ENCODE results near the gene APBB2. TPM values are rescaled to one million over a fixed set of nuclear protein-coding genes. Genes with fewer than 3 reads are reported as not detected.

Gene APBB2
- total RNA-seq, 4 donors from 2014 or later: 66.3 to 133 (median 90.2) TPM

DNA sequence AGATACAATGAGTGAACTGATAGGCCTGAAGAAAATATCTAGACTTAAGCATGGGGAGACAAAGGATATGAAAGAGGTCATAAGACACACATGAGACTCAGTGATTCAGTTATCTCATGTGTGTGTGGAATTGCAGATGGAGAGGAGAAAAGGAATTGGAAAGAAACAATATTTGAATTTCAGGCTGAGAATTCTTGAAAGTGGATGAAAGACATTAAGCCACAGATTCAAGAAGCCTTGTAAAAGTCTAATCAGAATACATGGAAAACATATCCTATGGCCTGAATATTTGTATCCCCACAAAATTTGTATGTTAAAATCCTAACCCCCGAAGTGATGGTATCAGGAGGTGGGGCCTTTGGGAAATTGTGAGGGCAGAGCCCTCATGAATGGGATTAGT lies 436.3 kb downstream of the APBB2 start:
- Histone ChIP-seq H3K4me1 (no peaks in the 10 kb centered on the region), H3K27me3 (no peaks in the 10 kb centered on the region), H3K9me3 (peaks cover 0 to 11% (median 0%) of the 10 kb centered on the region in 3 donors), H3K4me3 (no peak overlapping the region), H3K36me3 (peaks cover 0 to 4% of the 10 kb centered on the region in 2 donors), H3K27ac (no peak overlapping the region)
- ATAC-seq: no peak
- TF ChIP-seq POLR2A (IDR thresholded peaks at IDR 0.05) (no peak), EP300 (IDR thresholded peaks at IDR 0.05) (no peak), POLR2AphosphoS5 (IDR thresholded peaks at IDR 0.05) (no peak)
- 86 to 100% methylated on average over 1 of the region's 1 CpG for WGBS, 2 donors (ENCODE audit: low coverage in 1 of 2)

DNA sequence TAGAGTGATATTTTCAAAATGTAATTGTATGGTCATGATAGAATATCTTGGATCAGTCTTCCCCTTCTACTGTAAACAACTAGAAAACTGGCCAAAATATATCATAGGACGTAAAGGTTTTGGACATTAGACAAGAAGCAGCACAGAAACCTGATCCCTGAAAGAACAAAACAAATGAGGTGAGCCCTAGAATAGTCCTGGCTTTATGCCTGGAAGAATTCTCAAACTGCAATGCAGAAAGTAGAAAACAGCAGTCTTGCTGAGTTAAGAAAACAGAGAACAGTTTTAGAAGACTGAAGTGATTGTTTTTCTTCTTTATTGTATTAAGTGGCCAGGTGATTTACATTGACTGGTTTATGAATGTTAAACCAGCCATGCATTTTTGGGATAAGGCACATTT lies 445.1 kb downstream of the APBB2 start:
- no peaks in the 10 kb centered on the region for H3K9me3 ChIP-seq

GRCh38 chr4:40763228-40763716 lies 451.1 kb downstream of the APBB2 start:
- no peaks in the 10 kb centered on the region for H3K9me3 ChIP-seq
- H3K36me3 ChIP-seq: peaks cover 0 to 4% of the 10 kb centered on the region in 2 donors
- WGBS, 2 donors (ENCODE audit: low coverage in 1 of 2): 80% methylated on average over 1 of the region's 3 CpGs
- no peak for ATAC-seq
- no peaks in the 10 kb centered on the region for H3K27me3 ChIP-seq
- TF ChIP-seq CTCF (IDR thresholded peaks at IDR 0.05): no peak
- no peak for TF ChIP-seq EP300 (IDR thresholded peaks at IDR 0.05)
- no peak for TF ChIP-seq POLR2AphosphoS5 (IDR thresholded peaks at IDR 0.05)
- TF ChIP-seq POLR2A (IDR thresholded peaks at IDR 0.05): no peak
- no peaks in the 10 kb centered on the region for H3K4me1 ChIP-seq
- no peak overlapping the region for H3K4me3 ChIP-seq
- H3K27ac ChIP-seq: no peak overlapping the region

More for the DNA sequence above, 445.1 kb downstream of the APBB2 start:
- no peak for ATAC-seq
- 33 to 47% methylated on average over 1 of the region's 1 CpG for WGBS, 2 donors (ENCODE audit: low coverage in 1 of 2)
- TF ChIP-seq POLR2AphosphoS5 (IDR thresholded peaks at IDR 0.05) (no peak), EP300 (IDR thresholded peaks at IDR 0.05) (no peak), CTCF (IDR thresholded peaks at IDR 0.05) (no peak), POLR2A (IDR thresholded peaks at IDR 0.05) (no peak)
- Histone ChIP-seq H3K4me1 (peaks cover 0 to 11% (median 0%) of the 10 kb centered on the region in 3 donors), H3K4me3 (no peak overlapping the region), H3K36me3 (no peaks in the 10 kb centered on the region), H3K27ac (no peak overlapping the region), H3K27me3 (no peaks in the 10 kb centered on the region)

Small RNA genes within 50 kb of the gene (small RNA-seq; reads per million reads assigned to genes)
- gene RF00019 (0 reads per million in 4 donors), gene RNA5SP160 (0 reads per million in 4 donors), gene RNU6-1195P (0 reads per million in 4 donors), gene RNU6-836P (0 reads per million in 4 donors)

Other genes starting within 250 kb of the APBB2 start
- gene UCHL1, start 42.4 kb upstream of the APBB2 start, total RNA-seq: 10 to 100 TPM in 3 of 4 donors, 1 to 10 TPM in 1; 9.8 to 43.0 (median 39.6) TPM

All from gastroesophageal sphincter (tissue), 4 donors.